Activated CD8-positive, alpha-beta memory T cell treated with anti-CD3 and anti-CD28 coated beads for 1 hour (primary cell): ENCODE measurements around the gene RAP2C.
"Not testable (repeated sequence)": the region's sequence is repeated elsewhere in the genome, so short reads cannot be mapped to it uniquely, and the experiment has no call there.

ENCODE experiments used
- DNase-seq, 2 donors: peaks; one replicate each; pipeline ENCODE4 v3.0.0-alpha.2; 2020; ENCODE audit warnings: low read depth in 1 of 2; ENCODE audit errors: extremely low read depth in 1 of 2

The RAP2C gene

DNA sequence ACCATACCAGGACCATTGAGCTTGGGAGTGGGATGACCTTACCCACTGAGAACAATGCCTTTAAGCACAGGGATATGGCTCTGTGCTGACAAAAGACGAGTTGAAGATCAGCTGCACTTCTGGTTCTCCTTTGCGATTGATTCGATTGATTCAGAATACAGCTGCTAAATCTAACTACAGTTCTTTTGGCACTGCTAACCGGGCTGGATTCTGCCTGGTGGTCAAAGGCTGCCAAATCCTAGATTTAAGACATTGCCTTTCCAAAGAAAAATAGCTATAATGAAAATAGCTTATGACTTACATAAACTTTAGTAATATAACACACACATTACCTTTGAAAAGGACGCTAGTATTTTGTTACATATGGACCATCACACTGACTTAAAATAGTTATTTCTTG is 18.3 kb downstream of the RAP2C start:
- DNase-seq: no peak

DNA sequence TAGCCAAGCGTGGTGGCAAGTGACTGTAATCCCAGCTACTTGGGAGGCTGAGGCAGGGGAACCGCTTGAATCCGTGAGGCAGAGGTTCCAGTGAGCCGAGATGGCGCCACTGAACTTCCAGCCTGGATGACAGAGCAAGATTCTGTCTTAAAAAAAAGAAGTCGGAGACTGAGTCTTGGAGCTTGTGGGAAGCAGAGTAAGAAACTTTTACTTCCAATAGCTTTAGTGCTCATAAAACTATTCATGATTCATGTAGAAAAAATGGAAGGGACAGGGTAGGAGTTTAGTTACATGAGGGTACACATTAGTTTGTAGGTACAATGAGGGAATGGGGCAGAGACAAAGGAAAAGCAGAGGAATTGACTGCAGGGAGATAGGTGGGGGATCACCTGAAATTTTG is 19.3 kb downstream of the RAP2C start:
- DNase-seq: no peak

DNA sequence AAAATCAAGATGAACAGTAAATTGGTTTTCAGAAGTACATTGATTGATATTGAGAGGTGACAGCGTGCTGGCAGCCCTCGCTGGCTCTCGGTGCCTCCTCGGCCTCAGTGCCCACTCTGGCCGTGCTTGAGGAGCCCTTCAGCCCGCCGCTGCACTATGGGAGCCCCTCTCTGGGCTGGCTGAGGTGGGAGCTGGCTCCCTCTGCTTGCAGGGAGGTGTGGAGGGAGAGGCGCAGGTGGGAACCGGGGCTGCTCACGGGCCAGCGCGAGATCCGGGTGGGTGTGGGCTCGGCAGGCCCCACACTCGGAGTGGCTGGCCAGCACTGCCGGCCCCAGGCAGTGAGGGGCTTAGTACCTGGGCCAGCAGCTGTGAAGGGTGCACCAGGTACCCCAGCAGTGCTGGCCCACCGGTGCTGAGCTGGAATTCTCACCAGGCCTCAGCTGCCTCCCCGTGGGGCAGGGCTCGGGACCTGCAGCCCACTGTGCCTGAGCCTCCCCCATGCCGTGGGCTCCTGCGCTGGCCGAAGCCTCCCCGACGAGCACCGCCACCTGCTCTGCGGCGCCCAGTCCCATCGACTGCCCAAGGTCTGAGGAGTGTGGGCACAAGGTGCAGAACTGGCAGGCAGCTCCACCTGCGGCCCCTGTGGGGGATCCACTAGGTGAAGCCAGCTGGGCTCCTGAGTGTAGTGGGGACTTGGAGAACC is 25.2 kb downstream of the RAP2C start:
- DNase-seq: no peak

- no peak for DNase-seq
Observed at GRCh38 chrX:132191938-132192337, 27.3 kb downstream of the RAP2C start.

DNA sequence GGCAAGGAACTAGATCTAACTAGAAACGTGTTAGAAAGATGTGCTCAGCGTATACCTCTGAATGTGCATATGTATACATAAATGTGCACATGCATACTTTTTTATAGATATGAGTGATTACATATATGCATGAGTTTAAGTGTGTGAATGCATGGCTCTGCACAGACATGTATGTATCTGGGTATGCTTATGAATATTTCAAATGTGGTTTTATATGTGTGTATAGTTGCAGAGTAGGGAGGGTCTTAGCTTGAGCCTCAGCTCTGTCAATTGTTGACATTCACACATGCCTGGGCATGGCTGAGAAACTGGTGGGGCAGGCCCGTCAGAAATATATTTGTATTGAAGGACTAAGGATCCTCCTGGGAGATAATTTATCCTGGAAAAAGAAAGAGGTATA is 31.1 kb downstream of the RAP2C start:
- no peak for DNase-seq

DNA sequence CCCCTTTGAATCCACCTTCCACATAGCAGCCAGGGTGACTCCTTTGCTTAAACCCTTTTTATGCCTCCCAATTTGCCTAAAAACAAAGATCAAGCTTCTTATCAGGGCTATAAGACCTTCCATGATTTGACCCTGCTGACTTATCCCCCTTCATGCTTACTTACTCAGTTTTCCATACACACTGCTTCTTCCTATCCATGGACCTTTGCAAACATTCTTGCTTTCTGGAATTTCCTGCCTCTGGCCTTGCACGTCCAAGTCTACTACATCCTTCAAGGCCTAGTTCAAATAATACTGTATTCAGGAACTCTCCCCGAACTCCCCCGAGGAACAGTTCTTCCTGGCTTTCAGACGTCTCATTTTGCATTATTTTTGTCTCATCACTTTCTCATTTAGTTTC is 31.8 kb downstream of the RAP2C start:
- no peak for DNase-seq

DNA sequence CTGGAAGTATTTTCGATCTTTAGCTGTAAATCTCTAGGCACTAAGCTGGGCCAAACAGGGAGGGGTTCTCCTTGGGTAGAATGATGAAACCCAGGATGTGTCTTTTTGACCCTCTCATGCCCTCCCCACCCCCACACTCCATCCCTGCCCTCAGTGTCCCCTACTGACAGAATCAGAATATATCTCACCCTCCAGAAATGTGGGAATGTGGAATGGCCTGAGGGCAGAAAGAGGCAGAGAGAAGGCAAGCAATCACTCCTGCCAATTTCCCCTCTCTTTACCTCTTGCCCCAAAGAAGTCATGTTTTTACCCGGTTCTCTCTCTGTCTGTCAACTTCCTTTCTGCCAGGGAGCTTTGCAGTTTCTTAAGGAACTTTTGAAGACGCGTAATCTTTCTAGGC is 34.4 kb downstream of the RAP2C start:
- no peak for DNase-seq

- DNase-seq: no peak
Observed at GRCh38 chrX:132181364-132181763, 37.9 kb downstream of the RAP2C start.

DNA sequence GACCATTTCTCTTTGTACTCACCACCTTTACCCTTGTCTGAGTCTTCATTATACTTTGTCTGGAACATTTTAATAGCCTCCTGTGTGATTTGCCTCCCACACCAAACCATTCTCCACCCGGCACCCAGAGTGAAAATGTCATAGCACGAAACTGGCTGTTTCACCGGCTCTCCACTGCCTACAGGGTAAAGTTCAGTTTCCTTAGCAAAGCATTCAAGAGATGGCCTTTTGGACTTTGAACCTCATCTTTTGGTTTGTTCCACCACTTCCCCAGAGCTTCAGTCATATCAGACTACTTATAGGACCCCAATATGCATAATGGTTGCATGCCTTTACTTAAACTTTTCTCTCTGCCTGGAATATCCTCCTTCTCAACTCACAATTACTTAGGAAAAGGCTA is 38.3 kb downstream of the RAP2C start:
- no peak for DNase-seq

DNA sequence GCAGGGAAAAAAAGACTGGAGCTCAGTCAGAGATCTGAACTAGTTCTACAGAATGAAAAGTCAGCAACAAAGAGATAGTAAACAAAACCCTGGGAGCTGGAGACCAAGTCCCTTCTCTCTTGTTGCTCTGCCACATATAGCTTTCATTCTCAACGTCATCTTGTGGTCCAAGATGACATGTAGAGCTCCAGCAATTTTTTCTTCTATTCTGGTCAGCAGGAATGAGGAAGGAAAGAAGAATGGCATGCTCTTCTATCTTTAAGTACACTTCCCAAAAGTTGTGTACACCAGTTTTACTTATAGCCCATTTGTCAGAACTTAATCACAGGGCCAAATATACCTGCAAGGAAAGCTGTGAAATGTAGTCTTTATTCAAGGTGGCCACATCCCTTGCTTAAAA is 45.6 kb downstream of the RAP2C start:
- no peak for DNase-seq

GRCh38 chrX:132171881-132172280 is 47.4 kb downstream of the RAP2C start:
- no peak for DNase-seq

GRCh38 chrX:132171478-132171877 is 47.8 kb downstream of the RAP2C start:
- DNase-seq: no peak

GRCh38 chrX:132169554-132169953 is 49.7 kb downstream of the RAP2C start:
- no peak for DNase-seq

- DNase-seq: no peak
Observed at GRCh38 chrX:132165651-132166050, 53.6 kb downstream of the RAP2C start.

GRCh38 chrX:132165005-132165404 is 54.2 kb downstream of the RAP2C start:
- DNase-seq: no peak

GRCh38 chrX:132163094-132163493 is 56.2 kb downstream of the RAP2C start:
- DNase-seq: not testable (repeated sequence)

- DNase-seq: no peak
Observed at GRCh38 chrX:132153166-132153565, 66.1 kb downstream of the RAP2C start.
